MM.1S (cell line): ENCODE data around the gene TMSB4X.
"Not testable (repeated sequence)": the region's sequence is repeated elsewhere in the genome, so short reads cannot be mapped to it uniquely, and the experiment has no call there.

Experiments
- DNase-seq: peaks from one replicate; pipeline ENCODE4 v3.0.0-alpha.2; 2015
- H2AFZ ChIP-seq: fragments of 300-600 bp; sonication (generic); 2 replicates; pipeline ENCODE4 v1.6.0; 2016; ENCODE audit warnings: antibody characterized with exemption, low read length
- H3F3A ChIP-seq: fragments of 300-600 bp; sonication (generic); 2 replicates; pipeline ENCODE4 v1.6.1; 2016; ENCODE audit warnings: mild to moderate bottlenecking, antibody characterized with exemption, low read length, moderate library complexity, mixed read lengths; ENCODE audit not compliant: insufficient read depth
- H3K27ac ChIP-seq: fragments of 300-600 bp; sonication (generic); 2 replicates; pipeline ENCODE4 v1.5.1; 2016; ENCODE audit warnings: mild to moderate bottlenecking, low read length
- H3K27me3 ChIP-seq: fragments of 300-600 bp; sonication (generic); replicated peaks from 2 replicates; pipeline ENCODE4 v1.6.0; 2016; ENCODE audit warnings: low read length; ENCODE audit not compliant: insufficient read depth
- H3K36me3 ChIP-seq: fragments of 300-600 bp; sonication (generic); replicated peaks from 2 replicates; pipeline ENCODE4 v1.6.1; 2016; ENCODE audit warnings: mild to moderate bottlenecking, low read length, mixed read lengths; ENCODE audit not compliant: insufficient read depth
- H3K4me1 ChIP-seq: fragments of 300-600 bp; sonication (generic); 2 replicates; pipeline ENCODE4 v1.6.1; 2016; ENCODE audit warnings: low read length, mixed read lengths
- H3K4me2 ChIP-seq: fragments of 300-600 bp; sonication (generic); 2 replicates; pipeline ENCODE4 v1.6.0; 2016; ENCODE audit warnings: low read depth, low read length
- H3K4me3 ChIP-seq: fragments of 300-600 bp; sonication (generic); 2 replicates; pipeline ENCODE4 v1.5.1; 2016; ENCODE audit warnings: low read length, mixed read lengths
- H3K79me2 ChIP-seq: fragments of 300-600 bp; sonication (generic); 2 replicates; pipeline ENCODE4 v1.6.1; 2016; ENCODE audit warnings: mixed run types, low read length, mixed read lengths
- H3K9ac ChIP-seq: fragments of 300-600 bp; sonication (generic); 2 replicates; pipeline ENCODE4 v1.6.1; 2016; ENCODE audit warnings: low read length, mixed read lengths
- H3K9me2 ChIP-seq: fragments of 300-600 bp; sonication (generic); replicated peaks from 2 replicates; pipeline ENCODE4 v1.6.1; 2016; ENCODE audit warnings: mild to moderate bottlenecking, low read length, mixed read lengths; ENCODE audit not compliant: insufficient read depth
- H3K9me3 ChIP-seq: fragments of 300-600 bp; sonication (generic); replicated peaks from 2 replicates; pipeline ENCODE4 v1.6.1; 2016; ENCODE audit warnings: mild to moderate bottlenecking, low read length, mixed read lengths; ENCODE audit not compliant: insufficient read depth
- H4K20me1 ChIP-seq: fragments of 300-600 bp; sonication (generic); 2 replicates; pipeline ENCODE4 v1.6.1; 2016; ENCODE audit warnings: mild to moderate bottlenecking, low read length, moderate library complexity, mixed read lengths; ENCODE audit not compliant: insufficient read depth
- EZH2 ChIP-seq: fragments of 300-600 bp; sonication (generic); optimal IDR thresholded peaks from 2 replicates; pipeline ENCODE3; 2017; ENCODE audit warnings: low read depth, mild to moderate bottlenecking, antibody characterized with exemption, low read length, mixed read lengths
- EZH2phosphoT487 ChIP-seq: fragments of 300-600 bp; sonication (generic); IDR thresholded peaks from 2 replicates; pipeline ENCODE4 v1.6.1; 2018; ENCODE audit warnings: antibody characterized with exemption, low read length
- TF ChIP-seq, protein P1 (sequence below): fragments of 300-600 bp; sonication (generic); IDR thresholded peaks from 2 replicates; pipeline ENCODE4 v1.5.1; 2016; ENCODE audit warnings: antibody characterized with exemption, low read length, mixed read lengths

Gene TMSB4X

DNA sequence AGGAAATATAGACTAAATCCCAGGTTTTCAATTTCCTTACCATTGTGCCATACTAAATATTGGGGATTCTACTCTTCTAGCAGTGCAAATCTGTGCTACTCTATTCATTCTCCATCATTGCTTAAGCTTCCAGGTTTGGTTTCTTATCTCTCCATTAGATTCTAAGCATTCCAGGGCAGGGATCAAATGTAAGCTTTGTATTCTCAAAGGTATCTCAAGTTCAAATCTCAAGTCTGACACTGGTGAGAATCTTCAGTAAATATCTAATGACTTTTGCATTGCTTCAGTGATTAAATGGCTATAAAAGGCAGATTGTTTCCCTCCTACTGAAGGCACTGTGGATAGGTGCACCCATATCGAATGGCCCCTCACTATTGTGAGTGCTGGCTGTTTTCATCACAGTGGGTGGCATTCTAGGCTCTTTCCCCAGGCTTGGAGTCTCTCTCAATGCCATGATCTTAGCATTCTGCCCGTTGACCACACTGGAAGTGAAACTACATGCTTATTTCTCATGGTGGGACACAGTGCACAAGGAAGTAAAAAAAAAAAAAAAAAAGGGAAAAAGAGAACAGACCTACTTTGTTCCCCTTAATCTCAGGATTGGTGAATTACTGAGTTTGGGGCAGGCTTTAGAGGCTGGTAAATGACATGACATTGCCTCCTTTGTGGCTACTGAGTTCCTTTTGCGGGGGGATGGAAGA lies 40.8 kb downstream of the TMSB4X start:
- no peaks in the 10 kb centered on the region for H3F3A ChIP-seq
- H3K36me3 ChIP-seq, result no peaks in the 10 kb centered on the region
- no peaks in the 10 kb centered on the region for H3K79me2 ChIP-seq
- H3K9me2 ChIP-seq, result no peaks in the 10 kb centered on the region
- no peaks in the 10 kb centered on the region for H3K4me1 ChIP-seq
- H3K9me3 ChIP-seq, result no peaks in the 10 kb centered on the region
- TF ChIP-seq, protein P1, sequence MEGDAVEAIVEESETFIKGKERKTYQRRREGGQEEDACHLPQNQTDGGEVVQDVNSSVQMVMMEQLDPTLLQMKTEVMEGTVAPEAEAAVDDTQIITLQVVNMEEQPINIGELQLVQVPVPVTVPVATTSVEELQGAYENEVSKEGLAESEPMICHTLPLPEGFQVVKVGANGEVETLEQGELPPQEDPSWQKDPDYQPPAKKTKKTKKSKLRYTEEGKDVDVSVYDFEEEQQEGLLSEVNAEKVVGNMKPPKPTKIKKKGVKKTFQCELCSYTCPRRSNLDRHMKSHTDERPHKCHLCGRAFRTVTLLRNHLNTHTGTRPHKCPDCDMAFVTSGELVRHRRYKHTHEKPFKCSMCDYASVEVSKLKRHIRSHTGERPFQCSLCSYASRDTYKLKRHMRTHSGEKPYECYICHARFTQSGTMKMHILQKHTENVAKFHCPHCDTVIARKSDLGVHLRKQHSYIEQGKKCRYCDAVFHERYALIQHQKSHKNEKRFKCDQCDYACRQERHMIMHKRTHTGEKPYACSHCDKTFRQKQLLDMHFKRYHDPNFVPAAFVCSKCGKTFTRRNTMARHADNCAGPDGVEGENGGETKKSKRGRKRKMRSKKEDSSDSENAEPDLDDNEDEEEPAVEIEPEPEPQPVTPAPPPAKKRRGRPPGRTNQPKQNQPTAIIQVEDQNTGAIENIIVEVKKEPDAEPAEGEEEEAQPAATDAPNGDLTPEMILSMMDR, result no peak
- TF ChIP-seq EZH2, result no peak
- no peak for TF ChIP-seq EZH2phosphoT487
- DNase-seq, result no peak
- H4K20me1 ChIP-seq, result no peaks in the 10 kb centered on the region
- H3K27me3 ChIP-seq, result no peaks in the 10 kb centered on the region
- H2AFZ ChIP-seq, result no peak overlapping the region
- H3K4me3 ChIP-seq, result no peak overlapping the region
- H3K27ac ChIP-seq, result no peak overlapping the region
- no peak overlapping the region for H3K9ac ChIP-seq
- no peak overlapping the region for H3K4me2 ChIP-seq

DNA sequence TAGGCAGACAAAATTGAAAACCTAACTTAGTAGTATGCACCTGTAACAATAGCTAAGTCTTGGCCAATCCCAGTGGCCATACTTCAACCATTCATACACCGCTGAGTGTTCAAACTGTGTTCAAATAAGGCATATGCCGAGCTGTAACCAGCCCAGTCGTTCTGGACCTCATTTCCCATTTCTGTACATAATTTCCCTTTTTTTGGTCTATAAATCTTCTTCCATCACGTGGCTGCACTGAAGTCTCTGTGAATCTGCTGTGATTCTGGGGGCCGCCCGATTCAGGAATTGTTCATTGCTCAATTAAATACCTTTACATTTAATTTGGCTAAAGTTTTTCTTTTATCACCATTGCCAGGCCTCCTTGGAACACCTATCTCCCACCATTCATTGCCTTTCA lies 41.8 kb downstream of the TMSB4X start:
- H3K79me2 ChIP-seq, DNase-seq, H4K20me1 ChIP-seq, H2AFZ ChIP-seq, H3K4me1 ChIP-seq, H3F3A ChIP-seq, H3K9ac ChIP-seq, H3K4me3 ChIP-seq, H3K36me3 ChIP-seq, H3K4me2 ChIP-seq, H3K27me3 ChIP-seq, H3K9me3 ChIP-seq, H3K9me2 ChIP-seq, H3K27ac ChIP-seq: not testable (repeated sequence)

DNA sequence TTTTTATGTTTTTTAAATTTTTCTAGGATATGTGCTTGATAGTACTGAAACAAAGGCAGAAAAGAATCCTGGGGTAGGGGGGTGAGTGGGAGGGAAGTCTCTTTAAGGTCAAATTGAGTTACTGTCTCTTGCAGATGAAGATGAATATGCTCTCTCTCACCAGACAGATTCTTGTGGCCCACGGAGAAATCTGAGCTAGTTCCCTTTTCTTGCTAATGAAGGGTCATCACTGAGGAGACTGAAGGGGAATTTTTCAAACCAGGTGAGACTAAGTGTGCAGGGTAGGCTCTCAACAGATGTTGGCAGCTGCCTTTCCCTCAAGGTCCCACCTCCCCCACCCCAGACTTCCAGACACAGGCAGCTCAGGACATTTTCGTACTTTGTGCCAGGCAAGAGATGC lies 48.0 kb downstream of the TMSB4X start:
- DNase-seq, result no peak
- Histone ChIP-seq H3K9me3 (no peaks in the 10 kb centered on the region), H3K27ac (no peak overlapping the region), H3K27me3 (no peaks in the 10 kb centered on the region), H3K9me2 (no peaks in the 10 kb centered on the region), H4K20me1 (no peaks in the 10 kb centered on the region), H3F3A (no peaks in the 10 kb centered on the region), H2AFZ (no peak overlapping the region), H3K9ac (no peak overlapping the region), H3K4me3 (no peak overlapping the region), H3K79me2 (no peaks in the 10 kb centered on the region), H3K4me1 (no peaks in the 10 kb centered on the region), H3K4me2 (no peak overlapping the region), H3K36me3 (no peaks in the 10 kb centered on the region)
- TF ChIP-seq EZH2 (no peak), EZH2phosphoT487 (no peak)
- TF ChIP-seq, protein P1, result no peak

DNA sequence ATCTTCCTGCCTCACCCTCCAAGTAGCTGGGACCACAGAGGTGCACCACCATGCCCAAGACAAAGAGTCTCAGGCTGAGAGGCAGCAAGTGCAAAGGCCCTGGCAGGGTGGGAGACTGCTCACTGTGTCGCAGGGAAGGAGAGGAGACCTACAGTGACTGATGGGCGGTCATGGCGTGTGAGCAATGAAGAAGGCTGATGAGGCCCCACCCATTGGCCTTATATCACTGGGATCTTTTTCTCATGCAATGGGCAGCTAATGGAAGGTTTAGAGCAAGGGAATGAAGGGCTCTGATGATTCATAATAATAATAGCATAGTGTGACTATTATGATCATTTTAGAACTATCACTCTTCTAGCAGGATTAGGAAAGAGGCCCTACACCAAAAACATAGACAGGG lies 48.7 kb downstream of the TMSB4X start:
- Histone ChIP-seq H3K4me3 (no peak overlapping the region), H3K9me3 (no peaks in the 10 kb centered on the region), H3K79me2 (no peaks in the 10 kb centered on the region), H3K27ac (no peak overlapping the region), H3K9me2 (no peaks in the 10 kb centered on the region), H3K36me3 (no peaks in the 10 kb centered on the region), H3K27me3 (no peaks in the 10 kb centered on the region), H4K20me1 (no peaks in the 10 kb centered on the region), H3F3A (no peaks in the 10 kb centered on the region), H2AFZ (no peak overlapping the region), H3K9ac (no peak overlapping the region), H3K4me2 (no peak overlapping the region), H3K4me1 (no peaks in the 10 kb centered on the region)
- TF ChIP-seq EZH2phosphoT487, result no peak
- TF ChIP-seq, protein P1, result no peak
- no peak for TF ChIP-seq EZH2
- no peak for DNase-seq
